SKM-1 treated with dmso at 0.1 percent for 144 hours (cell line): ENCODE data around the gene ZNF473.
"Not testable (repeated sequence)": the region's sequence is repeated elsewhere in the genome, so short reads cannot be mapped to it uniquely, and the experiment has no call there.

Experiments used
- DNase-seq: peaks from one replicate; lab custom pipeline; 2025; ENCODE audit not compliant: unreplicated experiment; lab: John Stamatoyannopoulos, UW

ZNF473 gene

DNA sequence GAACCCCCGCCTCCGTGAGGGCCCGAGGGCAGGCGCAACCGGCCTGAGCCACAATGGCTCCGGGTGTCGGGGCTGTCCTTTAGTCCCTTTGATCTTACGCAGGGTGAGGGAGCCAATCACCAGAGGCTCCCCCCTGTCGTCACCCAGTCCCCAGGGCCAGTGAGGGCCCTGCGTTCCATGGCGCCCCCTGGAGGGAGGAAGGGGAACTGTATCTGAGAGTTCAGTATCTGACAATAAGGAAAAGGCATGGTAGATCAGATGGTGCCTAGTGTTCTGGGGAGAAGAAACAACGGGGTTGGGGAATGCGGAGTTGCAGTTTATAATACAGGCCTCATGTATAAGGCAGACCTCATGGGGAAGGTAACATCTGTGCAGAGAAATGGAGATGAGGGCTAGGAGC, 72.1 kb downstream of the ZNF473 start:
- not testable (repeated sequence) for DNase-seq

DNA sequence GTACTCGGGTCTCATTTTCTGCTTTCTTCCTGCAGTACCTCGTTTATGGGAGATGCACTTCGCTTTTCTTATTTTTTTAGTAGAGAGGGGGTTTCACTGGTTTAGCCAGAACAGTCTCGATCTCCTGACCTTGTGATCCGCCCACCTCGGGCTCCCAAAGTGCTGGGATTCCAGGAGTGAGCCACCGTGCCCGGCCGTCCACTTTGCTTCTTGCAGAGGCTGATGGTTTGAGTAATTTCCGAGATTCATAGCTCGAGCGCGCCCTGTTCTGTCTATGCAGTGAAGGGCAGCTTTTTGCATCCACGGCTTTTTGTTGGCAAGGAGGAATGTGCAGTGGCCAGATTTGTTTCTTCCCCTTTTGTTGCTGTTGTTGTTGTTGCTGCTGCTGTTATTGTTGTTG, 73.1 kb downstream of the ZNF473 start:
- DNase-seq, result not testable (repeated sequence)

DNA sequence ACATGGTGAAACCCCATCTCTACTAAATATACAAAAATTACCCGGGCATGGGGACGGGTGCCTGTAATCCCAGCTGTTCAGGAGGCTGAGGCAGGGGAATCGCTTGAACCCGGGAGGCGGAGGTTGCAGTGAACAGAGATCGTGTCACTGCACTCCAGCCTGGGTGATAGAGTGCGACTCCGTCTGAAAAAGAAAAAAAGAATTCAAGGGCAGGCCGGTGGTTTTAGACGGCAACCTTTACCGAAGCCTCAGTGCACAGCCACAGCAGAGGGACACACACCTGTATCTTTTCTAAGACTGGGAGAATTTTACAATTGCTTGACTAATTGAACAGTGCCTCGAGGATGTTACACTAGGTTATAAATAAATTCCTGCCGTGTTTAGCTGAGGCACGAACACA, 73.9 kb downstream of the ZNF473 start:
- not testable (repeated sequence) for DNase-seq

DNA sequence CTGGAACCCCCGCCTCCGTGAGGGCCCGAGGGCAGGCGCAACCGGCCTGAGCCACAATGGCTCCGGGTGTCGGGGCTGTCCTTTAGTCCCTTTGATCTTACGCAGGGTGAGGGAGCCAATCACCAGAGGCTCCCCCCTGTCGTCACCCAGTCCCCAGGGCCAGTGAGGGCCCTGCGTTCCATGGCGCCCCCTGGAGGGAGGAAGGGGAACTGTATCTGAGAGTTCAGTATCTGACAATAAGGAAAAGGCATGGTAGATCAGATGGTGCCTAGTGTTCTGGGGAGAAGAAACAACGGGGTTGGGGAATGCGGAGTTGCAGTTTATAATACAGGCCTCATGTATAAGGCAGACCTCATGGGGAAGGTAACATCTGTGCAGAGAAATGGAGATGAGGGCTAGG, 75.1 kb downstream of the ZNF473 start:
- DNase-seq, result not testable (repeated sequence)
